ENCODE measurements around the gene PODN. TPM values are rescaled to one million over a fixed set of nuclear protein-coding genes. Genes with fewer than 3 reads are reported as not detected.

The PODN gene
- total and polyA plus RNA-seq, 2 experiments from 2014 or later, result 3.9 to 9.2 TPM

DNA sequence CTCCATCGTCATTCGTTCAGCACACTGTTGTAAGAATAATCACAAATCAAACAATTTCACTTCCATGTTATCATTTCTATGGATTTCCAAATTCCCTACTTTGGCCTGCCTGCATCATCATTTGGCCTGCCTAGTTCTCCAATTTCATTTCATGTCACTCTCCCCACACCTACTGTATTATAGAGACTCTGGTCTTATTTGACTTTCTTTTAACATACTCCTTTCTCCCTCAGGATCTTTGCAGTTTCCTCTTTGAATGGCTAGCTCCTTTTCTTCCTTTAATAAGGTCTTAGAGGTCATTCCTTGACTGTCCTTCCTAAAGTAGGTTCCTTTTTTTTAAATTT lies 36.3 kb upstream of the PODN start:
- Histone ChIP-seq H3K27me3 (no peaks in the 10 kb centered on the region), H3K27ac (peak overlapping the region; percentile 61), H3K9me3 (ENCODE audit: low read depth) (no peaks in the 10 kb centered on the region), H2AFZ (no peak overlapping the region), H3K4me2 (no peak overlapping the region), H3K36me3 (replicated peaks; ENCODE audit: insufficient read depth, low read depth) (no peaks in the 10 kb centered on the region), H3K4me1 (ENCODE audit: insufficient read depth) (no peaks in the 10 kb centered on the region), H3K9me2 (replicated peaks; ENCODE audit: insufficient read depth) (no peaks in the 10 kb centered on the region), H4K20me1 (ENCODE audit: insufficient read depth, poor library complexity, severe bottlenecking) (no peaks in the 10 kb centered on the region), H3K4me3 (no peak overlapping the region), H3K79me2 (peaks cover 56% of the 10 kb centered on the region)
- 97% methylated on average over 2 of the region's 2 CpGs for whole genome bisulfite sequencing (ENCODE audit: low lambda C conversion rate, missing lambda C conversion rate)
- DNase-seq (ENCODE audit: low spot score), result no peak
- TF ChIP-seq EZH2phosphoT487 (IDR thresholded peaks at IDR 0.05; ENCODE audit: low read depth, severe bottlenecking, unreplicated experiment) (no peak), CTCF (IDR thresholded peaks at IDR 0.05; ENCODE audit: poor library complexity) (no peak), EZH2 (IDR thresholded peaks at IDR 0.05; ENCODE audit: borderline replicate concordance) (no peak)

- no peak for DNase-seq (ENCODE audit: low spot score)
- H4K20me1 ChIP-seq (ENCODE audit: insufficient read depth, poor library complexity, severe bottlenecking), result no peaks in the 10 kb centered on the region
- WGBS (ENCODE audit: low lambda C conversion rate, missing lambda C conversion rate), result 63% methylated on average over 2 of the region's 2 CpGs
Observed at GRCh38 chr1:53026254-53026653, 35.8 kb upstream of the PODN start.

DNA sequence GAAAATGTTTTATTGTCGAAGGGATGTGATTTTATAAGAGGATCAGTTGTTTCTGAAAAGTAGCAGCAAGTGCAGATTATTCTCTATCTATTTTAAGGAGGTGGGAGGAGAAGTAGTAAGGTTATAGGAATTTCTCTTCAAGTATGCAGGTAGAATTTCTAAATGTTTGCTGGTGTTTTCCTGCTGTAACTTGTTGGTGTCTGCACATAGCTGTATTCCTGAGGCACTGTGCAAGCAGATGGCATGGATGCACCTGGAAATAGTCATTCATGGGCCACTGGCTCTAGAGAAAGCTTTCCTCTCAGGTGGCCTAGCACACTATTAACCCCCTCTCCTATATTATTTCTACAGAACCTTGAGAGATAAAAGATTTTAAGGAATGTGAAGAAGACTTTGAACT lies 30.3 kb upstream of the PODN start:
- H3K9me2 ChIP-seq (replicated peaks; ENCODE audit: insufficient read depth), result no peaks in the 10 kb centered on the region
- no peak overlapping the region for H3K4me2 ChIP-seq
- no peak overlapping the region for H3K4me3 ChIP-seq
- peak overlapping the region; percentile 11 for H3K27ac ChIP-seq
- H4K20me1 ChIP-seq (ENCODE audit: insufficient read depth, poor library complexity, severe bottlenecking), result no peaks in the 10 kb centered on the region
- no peak for DNase-seq (ENCODE audit: low spot score)
- no peak overlapping the region for H2AFZ ChIP-seq
- H3K4me1 ChIP-seq (ENCODE audit: insufficient read depth), result peaks cover 8% of the 10 kb centered on the region
- 81% methylated on average over 1 of the region's 1 CpG for WGBS (ENCODE audit: low lambda C conversion rate, missing lambda C conversion rate)
- H3K9me3 ChIP-seq (ENCODE audit: low read depth), result no peaks in the 10 kb centered on the region
- H3K79me2 ChIP-seq, result peaks cover 12% of the 10 kb centered on the region
- H3K27me3 ChIP-seq, result no peaks in the 10 kb centered on the region
- TF ChIP-seq EZH2 (IDR thresholded peaks at IDR 0.05; ENCODE audit: borderline replicate concordance) (no peak), CTCF (IDR thresholded peaks at IDR 0.05; ENCODE audit: poor library complexity) (no peak), EZH2phosphoT487 (IDR thresholded peaks at IDR 0.05; ENCODE audit: low read depth, severe bottlenecking, unreplicated experiment) (no peak)
- H3K36me3 ChIP-seq (replicated peaks; ENCODE audit: insufficient read depth, low read depth), result no peaks in the 10 kb centered on the region

More at GRCh38 chr1:53026254-53026653, 35.8 kb upstream of the PODN start:
- no peak overlapping the region for H2AFZ ChIP-seq
- no peaks in the 10 kb centered on the region for H3K27me3 ChIP-seq
- H3K9me3 ChIP-seq (ENCODE audit: low read depth), result no peaks in the 10 kb centered on the region
- H3K9me2 ChIP-seq (replicated peaks; ENCODE audit: insufficient read depth), result no peaks in the 10 kb centered on the region
- peaks cover 54% of the 10 kb centered on the region for H3K79me2 ChIP-seq
- no peak overlapping the region for H3K27ac ChIP-seq
- no peaks in the 10 kb centered on the region for H3K36me3 ChIP-seq (replicated peaks; ENCODE audit: insufficient read depth, low read depth)
- peaks cover 4% of the 10 kb centered on the region for H3K4me1 ChIP-seq (ENCODE audit: insufficient read depth)
- no peak overlapping the region for H3K4me2 ChIP-seq
- TF ChIP-seq CTCF (IDR thresholded peaks at IDR 0.05; ENCODE audit: poor library complexity) (no peak), EZH2 (IDR thresholded peaks at IDR 0.05; ENCODE audit: borderline replicate concordance) (no peak), EZH2phosphoT487 (IDR thresholded peaks at IDR 0.05; ENCODE audit: low read depth, severe bottlenecking, unreplicated experiment) (no peak)
- H3K4me3 ChIP-seq, result no peak overlapping the region

DNA sequence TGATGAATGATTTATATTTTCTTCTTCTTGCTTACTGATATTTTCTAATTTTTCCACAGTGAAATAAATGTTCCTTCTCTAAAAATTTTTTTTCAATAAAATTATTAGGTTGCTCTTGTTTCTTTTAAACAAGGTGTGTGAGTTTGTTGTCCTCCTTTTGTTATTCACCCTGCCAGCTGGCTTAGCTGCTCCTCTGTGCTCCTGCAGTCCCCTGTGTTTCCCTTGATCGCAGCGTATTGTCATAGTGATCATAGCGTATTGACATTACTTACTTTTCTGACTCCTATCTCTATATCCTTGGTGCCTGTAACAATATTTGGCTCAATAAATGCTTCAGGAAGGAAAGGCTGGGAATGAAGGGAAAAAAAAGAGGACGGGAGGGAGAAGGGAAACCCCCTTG lies 24.9 kb upstream of the PODN start:
- H3K9me3 ChIP-seq (ENCODE audit: low read depth), result no peaks in the 10 kb centered on the region
- H3K27me3 ChIP-seq, result no peaks in the 10 kb centered on the region
- WGBS (ENCODE audit: low lambda C conversion rate, missing lambda C conversion rate), result 88% methylated on average over 4 of the region's 4 CpGs
- no peak overlapping the region for H3K4me2 ChIP-seq
- TF ChIP-seq EZH2 (IDR thresholded peaks at IDR 0.05; ENCODE audit: borderline replicate concordance) (no peak), EZH2phosphoT487 (IDR thresholded peaks at IDR 0.05; ENCODE audit: low read depth, severe bottlenecking, unreplicated experiment) (no peak), CTCF (IDR thresholded peaks at IDR 0.05; ENCODE audit: poor library complexity) (no peak)
- H3K36me3 ChIP-seq (replicated peaks; ENCODE audit: insufficient read depth, low read depth), result no peaks in the 10 kb centered on the region
- no peaks in the 10 kb centered on the region for H3K4me1 ChIP-seq (ENCODE audit: insufficient read depth)
- H3K9me2 ChIP-seq (replicated peaks; ENCODE audit: insufficient read depth), result no peaks in the 10 kb centered on the region
- H3K79me2 ChIP-seq, result no peaks in the 10 kb centered on the region
- no peak overlapping the region for H3K4me3 ChIP-seq
- no peak for DNase-seq (ENCODE audit: low spot score)
- no peak overlapping the region for H2AFZ ChIP-seq
- H3K27ac ChIP-seq, result no peak overlapping the region
- no peaks in the 10 kb centered on the region for H4K20me1 ChIP-seq (ENCODE audit: insufficient read depth, poor library complexity, severe bottlenecking)

Measured in hepatocyte (in vitro differentiated cells).